ENCODE measurements around the gene DCDC1.

DCDC1 gene

DNA sequence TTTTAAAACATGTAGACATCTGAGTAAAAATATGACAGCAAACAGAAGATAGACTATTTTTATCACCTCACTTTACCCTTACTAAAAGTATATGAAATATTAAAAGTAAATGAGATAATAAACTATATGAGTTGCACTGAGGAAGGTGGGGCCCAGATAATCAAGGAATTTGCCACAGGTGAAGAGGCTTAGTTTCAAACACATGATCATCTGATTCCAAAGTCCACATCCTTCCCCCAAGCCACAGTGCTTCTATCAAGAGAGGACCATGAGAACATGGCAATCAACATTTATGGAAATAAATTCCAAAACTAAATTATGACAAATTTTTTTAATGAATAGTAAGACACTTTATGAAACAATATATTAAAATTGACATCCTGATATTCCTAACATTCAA lies 384.0 kb downstream of the DCDC1 start:
- TF ChIP-seq CTCF (IDR thresholded peaks at IDR 0.05; ENCODE audit: control insufficient read depth, insufficient read depth, low read depth, low read length, missing control alignments): no peak
- no peak overlapping the region for H3K4me3 ChIP-seq (ENCODE audit: control insufficient read depth, low read depth, low read length)
- no peak for DNase-seq (ENCODE audit: low read depth)

GRCh38 chr11:30984827-30985226 lies 384.7 kb downstream of the DCDC1 start:
- DNase-seq (ENCODE audit: low read depth): no peak
- H3K4me3 ChIP-seq (ENCODE audit: control insufficient read depth, low read depth, low read length): no peak overlapping the region
- no peak for TF ChIP-seq CTCF (IDR thresholded peaks at IDR 0.05; ENCODE audit: control insufficient read depth, insufficient read depth, low read depth, low read length, missing control alignments)

- DNase-seq (ENCODE audit: low read depth): no peak
- no peak overlapping the region for H3K4me3 ChIP-seq (ENCODE audit: control insufficient read depth, low read depth, low read length)
- no peak for TF ChIP-seq CTCF (IDR thresholded peaks at IDR 0.05; ENCODE audit: control insufficient read depth, insufficient read depth, low read depth, low read length, missing control alignments)
These were observed 385.1 kb downstream of the DCDC1 start for GRCh38 chr11:30984442-30984816.

- no peak overlapping the region for H3K4me3 ChIP-seq (ENCODE audit: control insufficient read depth, low read depth, low read length)
- no peak for TF ChIP-seq CTCF (IDR thresholded peaks at IDR 0.05; ENCODE audit: control insufficient read depth, insufficient read depth, low read depth, low read length, missing control alignments)
- no peak for DNase-seq (ENCODE audit: low read depth)
These were observed 385.6 kb downstream of the DCDC1 start for GRCh38 chr11:30983776-30984441.

- no peak overlapping the region for H3K4me3 ChIP-seq (ENCODE audit: control insufficient read depth, low read depth, low read length)
- no peak for DNase-seq (ENCODE audit: low read depth)
- TF ChIP-seq CTCF (IDR thresholded peaks at IDR 0.05; ENCODE audit: control insufficient read depth, insufficient read depth, low read depth, low read length, missing control alignments): no peak
These were observed 386.4 kb downstream of the DCDC1 start for GRCh38 chr11:30983143-30983542.

GRCh38 chr11:30967579-30967978 lies 402.0 kb downstream of the DCDC1 start:
- DNase-seq (ENCODE audit: low read depth): no peak
- no peak overlapping the region for H3K4me3 ChIP-seq (ENCODE audit: control insufficient read depth, low read depth, low read length)
- TF ChIP-seq CTCF (IDR thresholded peaks at IDR 0.05; ENCODE audit: control insufficient read depth, insufficient read depth, low read depth, low read length, missing control alignments): no peak
